HEK293T (cell line): ENCODE data around the gene DGKE.

ENCODE experiments used
- ARNT ChIP-seq: fragments of 450-650 bp; IDR thresholded peaks from 2 replicates; pipeline ENCODE4 v1.6.1; 2017; ENCODE audit warnings: mild to moderate bottlenecking
- BHLHE40 ChIP-seq: fragments of 450-650 bp; IDR thresholded peaks from 2 replicates; pipeline ENCODE4 v1.6.1; 2016; ENCODE audit warnings: mild to moderate bottlenecking, moderate library complexity, borderline replicate concordance
- ELF4 ChIP-seq: fragments of 450-650 bp; IDR thresholded peaks from 2 replicates; pipeline ENCODE4 v1.6.1; 2017; ENCODE audit warnings: antibody characterized with exemption
- FOXK2 ChIP-seq: fragments of 450-650 bp; IDR thresholded peaks from 2 replicates; pipeline ENCODE4 v1.6.1; 2016; ENCODE audit warnings: mild to moderate bottlenecking
- FOXM1 ChIP-seq: fragments of 450-650 bp; IDR thresholded peaks from 2 replicates; pipeline ENCODE4 v1.6.1; 2017; ENCODE audit warnings: mild to moderate bottlenecking, borderline replicate concordance
- HDGF ChIP-seq: fragments of 450-650 bp; IDR thresholded peaks from 2 replicates; pipeline ENCODE4 v1.6.1; 2017; ENCODE audit warnings: antibody characterized with exemption, borderline replicate concordance
- L3MBTL2 ChIP-seq: fragments of 450-650 bp; conservative IDR thresholded peaks from 2 replicates; pipeline ENCODE4 v1.6.1; 2016; ENCODE audit warnings: mild to moderate bottlenecking
- PKNOX1 ChIP-seq: fragments of 450-650 bp; IDR thresholded peaks from 2 replicates; pipeline ENCODE4 v1.6.1; 2016
- SP1 ChIP-seq: fragments of 450-650 bp; IDR thresholded peaks from 2 replicates; pipeline ENCODE4 v1.6.1; 2017
- ZNF384 ChIP-seq: fragments of 450-650 bp; IDR thresholded peaks from 2 replicates; pipeline ENCODE4 v1.6.1; 2016

GRCh38 chr17:56808503-56808902 lies 25.4 kb upstream of the DGKE start:
- no peak for TF ChIP-seq BHLHE40
- no peak for TF ChIP-seq PKNOX1
- no peak for TF ChIP-seq SP1
- TF ChIP-seq ARNT, result no peak
- TF ChIP-seq ZNF384, result no peak
- no peak for TF ChIP-seq ELF4
- TF ChIP-seq FOXK2, result no peak
- no peak for TF ChIP-seq FOXM1
- no peak for TF ChIP-seq HDGF
- no peak for TF ChIP-seq L3MBTL2
